Memory B cell (primary cell): ENCODE data around the gene APBB2.

Source experiments
- ATAC-seq: fragments of 150-1000 bp; cut with Tn5 transposase; 2 replicates; pipeline ENCODE4 v1.10.0; 2021; ENCODE audit warnings: low read depth, mild to moderate bottlenecking, moderate library complexity
- DNase-seq, 2 donors: peaks; one replicate each; pipeline ENCODE4 v3.0.0; 2022; ENCODE audit warnings: low spot score in 2 of 2
- H3K27ac Mint-ChIP-seq: one replicate; pipeline ENCODE4 v1.8.0; 2022; ENCODE audit warnings: mild to moderate bottlenecking, moderate library complexity, mixed read lengths
- H3K27me3 Mint-ChIP-seq: one replicate; pipeline ENCODE4 v1.8.0; 2022; ENCODE audit warnings: mixed read lengths
- H3K36me3 Mint-ChIP-seq: one replicate; pipeline ENCODE4 v1.8.0; 2022; ENCODE audit warnings: mild to moderate bottlenecking, mixed read lengths
- H3K4me1 Mint-ChIP-seq: one replicate; pipeline ENCODE4 v1.8.0; 2022; ENCODE audit warnings: mixed read lengths
- H3K4me3 Mint-ChIP-seq: one replicate; pipeline ENCODE4 v1.8.0; 2022; ENCODE audit warnings: mild to moderate bottlenecking, moderate library complexity, mixed read lengths
- H3K9me3 Mint-ChIP-seq: one replicate; pipeline ENCODE4 v1.8.0; 2022; ENCODE audit warnings: mixed read lengths

APBB2 gene

DNA sequence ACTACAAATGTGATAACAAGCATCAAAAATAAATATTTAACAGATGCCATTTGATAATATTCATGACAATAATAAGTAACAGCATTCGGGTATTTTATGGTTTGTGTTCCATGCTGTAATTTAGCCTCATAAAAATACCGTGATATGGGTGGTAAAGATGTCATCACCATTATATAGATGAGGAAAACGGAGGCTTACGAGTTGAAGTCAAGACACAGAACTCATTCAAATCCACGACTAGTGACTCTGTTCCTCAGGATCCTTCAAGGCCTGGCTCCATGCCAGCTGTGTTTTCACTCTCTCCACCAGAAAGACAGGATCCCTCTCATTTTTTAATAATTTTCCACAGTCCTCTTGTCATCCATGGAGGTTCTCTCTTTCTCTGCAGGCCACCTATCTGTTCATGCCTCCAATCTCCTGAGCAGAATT lies 94.5 kb downstream of the APBB2 start:
- no peak overlapping the region for H3K27ac Mint-ChIP-seq
- no peaks in the 10 kb centered on the region for H3K4me1 Mint-ChIP-seq
- H3K4me3 Mint-ChIP-seq, result no peak overlapping the region
- DNase-seq (no peak), ATAC-seq (no peak)
- H3K9me3 Mint-ChIP-seq, result peaks cover 6% of the 10 kb centered on the region
- H3K27me3 Mint-ChIP-seq, result no peaks in the 10 kb centered on the region
- no peaks in the 10 kb centered on the region for H3K36me3 Mint-ChIP-seq

DNA sequence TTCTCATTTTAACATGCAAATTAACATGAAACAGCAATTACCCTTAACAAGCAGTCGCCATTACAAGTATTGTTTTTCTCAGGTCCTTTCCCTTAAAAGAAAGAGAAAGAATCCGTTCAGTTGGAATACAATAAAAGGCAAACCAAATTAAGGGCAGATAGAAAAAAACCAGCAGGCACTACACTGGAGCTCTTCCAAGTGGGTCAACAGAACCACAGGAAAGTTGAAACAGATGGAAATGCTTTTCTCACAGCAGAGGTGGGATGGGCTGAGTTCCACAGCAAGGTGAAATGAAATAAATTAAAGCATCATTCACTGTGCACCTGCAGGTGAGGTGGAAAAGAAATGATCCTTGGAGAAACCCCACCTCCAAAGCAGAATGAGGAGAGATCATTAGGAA lies 102.6 kb downstream of the APBB2 start:
- Mint-ChIP-seq H3K9me3 (peaks cover 8% of the 10 kb centered on the region), H3K27me3 (no peaks in the 10 kb centered on the region), H3K36me3 (no peaks in the 10 kb centered on the region), H3K4me3 (no peak overlapping the region), H3K4me1 (no peaks in the 10 kb centered on the region), H3K27ac (no peak overlapping the region)
- ATAC-seq, result no peak
- DNase-seq, result no peak

DNA sequence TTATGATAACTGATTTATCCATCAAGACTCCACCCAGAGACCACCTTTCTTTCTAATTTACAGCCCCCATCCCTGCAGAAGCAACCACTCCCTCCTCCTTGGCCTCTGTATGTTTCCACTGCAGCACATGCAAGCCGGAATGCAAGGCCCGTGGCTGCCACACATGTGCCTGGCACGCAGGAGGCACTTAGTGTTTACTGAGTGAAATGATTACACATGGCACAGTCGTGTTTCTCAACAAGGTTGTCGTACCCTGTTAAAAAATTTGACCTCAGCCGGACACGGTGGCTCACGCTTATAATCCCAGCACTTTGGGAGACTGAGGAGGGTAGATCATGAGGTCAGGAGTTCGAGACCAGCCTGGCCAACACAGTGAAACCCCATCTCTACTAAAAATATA lies 104.3 kb downstream of the APBB2 start:
- Mint-ChIP-seq H3K27me3 (no peaks in the 10 kb centered on the region), H3K27ac (no peak overlapping the region), H3K4me3 (no peak overlapping the region), H3K36me3 (no peaks in the 10 kb centered on the region), H3K4me1 (no peaks in the 10 kb centered on the region), H3K9me3 (peaks cover 2% of the 10 kb centered on the region)
- DNase-seq (no peak), ATAC-seq (no peak)

DNA sequence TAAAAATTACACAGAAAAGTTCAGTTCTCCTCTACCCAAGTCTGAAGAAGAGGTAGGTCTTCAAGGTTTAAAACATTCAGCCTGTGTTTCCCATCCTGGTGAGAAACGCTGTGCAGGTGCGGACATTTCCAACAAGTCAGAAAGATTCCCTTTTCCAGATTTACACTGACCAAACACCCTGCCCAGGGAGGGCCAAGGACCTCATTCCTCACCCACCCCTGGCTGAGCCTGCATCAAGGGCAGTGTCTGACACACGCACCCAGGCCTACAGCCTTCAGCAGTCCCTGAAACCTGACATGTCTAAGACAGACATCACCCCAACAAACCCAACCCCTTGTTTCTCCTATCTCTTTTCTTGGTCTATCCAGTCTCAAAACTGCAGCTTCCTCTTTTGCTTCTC lies 105.9 kb downstream of the APBB2 start:
- ATAC-seq, result no peak
- no peaks in the 10 kb centered on the region for H3K36me3 Mint-ChIP-seq
- no peaks in the 10 kb centered on the region for H3K4me1 Mint-ChIP-seq
- H3K27ac Mint-ChIP-seq, result no peak overlapping the region
- H3K4me3 Mint-ChIP-seq, result no peak overlapping the region
- no peak for DNase-seq
- H3K9me3 Mint-ChIP-seq, result no peaks in the 10 kb centered on the region
- no peaks in the 10 kb centered on the region for H3K27me3 Mint-ChIP-seq

DNA sequence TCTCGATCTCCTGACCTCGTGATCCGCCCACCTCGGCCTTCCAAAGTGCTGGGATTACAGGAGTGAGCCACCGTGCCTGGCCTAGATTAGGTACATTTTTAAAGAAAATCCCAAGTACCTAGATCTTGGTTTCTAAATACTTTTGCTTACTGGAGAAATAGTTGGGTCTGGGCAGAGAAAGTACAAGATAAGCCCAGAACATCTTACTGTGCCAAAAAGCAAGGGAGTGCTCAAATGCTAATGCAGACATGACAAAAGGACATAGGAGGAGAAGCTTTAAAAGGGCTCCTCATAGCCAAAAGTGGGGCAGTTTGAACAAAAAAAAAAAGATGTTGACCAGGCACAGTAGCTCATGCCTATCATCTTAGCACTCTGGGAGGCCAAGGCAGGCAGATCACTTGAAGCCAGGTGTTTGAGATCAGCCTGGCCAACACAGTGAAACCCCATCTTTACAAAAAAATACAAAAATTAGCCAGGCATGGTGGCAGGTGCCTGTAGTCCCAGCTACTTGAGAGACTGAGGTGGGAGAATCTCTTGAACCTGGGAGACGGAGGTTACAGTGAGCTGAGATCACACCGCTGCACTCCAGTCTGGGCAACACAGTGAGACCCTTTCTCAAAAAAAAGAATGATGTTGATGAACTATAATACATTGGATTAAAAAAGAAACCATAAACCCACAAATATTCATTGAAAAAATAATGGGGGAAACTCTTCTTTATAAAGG lies 107.5 kb downstream of the APBB2 start:
- H3K9me3 Mint-ChIP-seq, result no peaks in the 10 kb centered on the region
- no peaks in the 10 kb centered on the region for H3K4me1 Mint-ChIP-seq
- no peak overlapping the region for H3K27ac Mint-ChIP-seq
- H3K4me3 Mint-ChIP-seq, result no peak overlapping the region
- no peaks in the 10 kb centered on the region for H3K27me3 Mint-ChIP-seq
- DNase-seq (no peak), ATAC-seq (no peak)
- H3K36me3 Mint-ChIP-seq, result no peaks in the 10 kb centered on the region

DNA sequence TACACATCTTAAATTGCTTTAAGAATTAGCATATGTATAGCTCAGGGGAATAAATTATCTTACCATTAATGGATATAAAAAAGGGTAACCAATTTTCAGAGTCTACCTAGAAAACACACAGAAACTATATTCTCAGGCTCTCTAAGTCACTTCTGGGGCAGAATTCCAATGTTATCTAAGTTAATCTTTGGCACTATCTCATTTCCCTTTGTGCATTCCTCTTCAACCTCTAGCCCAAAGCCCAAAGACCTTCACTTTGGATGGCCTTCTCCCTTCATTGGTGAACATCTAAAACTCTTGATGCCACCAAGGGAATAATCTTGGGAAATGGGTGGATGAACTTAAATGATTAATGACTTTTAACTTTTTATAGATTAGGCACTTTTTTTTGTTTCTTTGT lies 108.3 kb downstream of the APBB2 start:
- ATAC-seq, result no peak
- H3K4me3 Mint-ChIP-seq, result no peak overlapping the region
- no peaks in the 10 kb centered on the region for H3K36me3 Mint-ChIP-seq
- no peak overlapping the region for H3K27ac Mint-ChIP-seq
- H3K4me1 Mint-ChIP-seq, result no peaks in the 10 kb centered on the region
- DNase-seq, result no peak
- no peaks in the 10 kb centered on the region for H3K27me3 Mint-ChIP-seq
- no peaks in the 10 kb centered on the region for H3K9me3 Mint-ChIP-seq

DNA sequence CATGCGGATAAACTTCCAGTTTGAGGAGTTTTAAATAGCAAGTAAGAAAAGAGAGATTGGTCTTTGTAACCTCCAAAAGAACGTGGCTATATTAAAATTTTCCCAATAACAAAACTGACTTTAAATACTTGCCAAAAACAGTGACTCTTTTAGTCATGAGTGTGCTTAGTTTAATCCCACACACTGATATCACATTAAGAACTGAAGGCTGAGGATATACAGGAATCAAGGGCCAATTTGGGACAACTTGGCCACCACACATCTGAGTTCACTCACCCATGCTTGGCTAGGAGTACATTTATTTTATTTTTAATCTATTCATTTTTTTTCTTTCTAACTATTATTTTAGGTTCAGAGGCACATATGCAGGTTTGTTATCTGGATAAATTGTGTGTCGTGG lies 110.2 kb downstream of the APBB2 start:
- H3K27me3 Mint-ChIP-seq, result no peaks in the 10 kb centered on the region
- no peaks in the 10 kb centered on the region for H3K4me1 Mint-ChIP-seq

DNA sequence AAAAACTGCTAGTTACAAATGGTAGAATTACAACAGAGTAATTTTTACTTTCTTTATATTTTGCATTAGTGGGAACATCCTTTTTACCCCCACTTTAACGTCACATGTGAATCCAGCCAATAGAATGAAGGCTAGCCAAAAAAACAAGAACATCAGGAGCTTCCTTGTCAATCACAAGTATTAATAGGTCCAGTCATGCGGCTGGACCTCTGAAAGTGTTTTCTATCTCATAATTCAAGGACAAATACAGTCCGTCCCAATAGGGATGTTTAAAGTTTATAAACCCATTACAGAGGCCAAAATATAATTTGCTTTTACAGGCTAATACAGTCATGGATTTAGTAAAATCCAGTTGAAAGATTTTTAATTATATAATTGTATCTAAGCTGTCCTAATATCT lies 110.7 kb downstream of the APBB2 start:
- Mint-ChIP-seq H3K36me3 (no peaks in the 10 kb centered on the region), H3K27me3 (no peaks in the 10 kb centered on the region), H3K27ac (no peak overlapping the region), H3K4me1 (no peaks in the 10 kb centered on the region), H3K9me3 (no peaks in the 10 kb centered on the region), H3K4me3 (no peak overlapping the region)
- DNase-seq, result no peak
- ATAC-seq, result no peak

More for the DNA sequence above, 110.2 kb downstream of the APBB2 start:
- Mint-ChIP-seq H3K36me3 (no peaks in the 10 kb centered on the region), H3K4me3 (no peak overlapping the region), H3K9me3 (no peaks in the 10 kb centered on the region), H3K27ac (no peak overlapping the region)
- ATAC-seq (no peak), DNase-seq (no peak)

DNA sequence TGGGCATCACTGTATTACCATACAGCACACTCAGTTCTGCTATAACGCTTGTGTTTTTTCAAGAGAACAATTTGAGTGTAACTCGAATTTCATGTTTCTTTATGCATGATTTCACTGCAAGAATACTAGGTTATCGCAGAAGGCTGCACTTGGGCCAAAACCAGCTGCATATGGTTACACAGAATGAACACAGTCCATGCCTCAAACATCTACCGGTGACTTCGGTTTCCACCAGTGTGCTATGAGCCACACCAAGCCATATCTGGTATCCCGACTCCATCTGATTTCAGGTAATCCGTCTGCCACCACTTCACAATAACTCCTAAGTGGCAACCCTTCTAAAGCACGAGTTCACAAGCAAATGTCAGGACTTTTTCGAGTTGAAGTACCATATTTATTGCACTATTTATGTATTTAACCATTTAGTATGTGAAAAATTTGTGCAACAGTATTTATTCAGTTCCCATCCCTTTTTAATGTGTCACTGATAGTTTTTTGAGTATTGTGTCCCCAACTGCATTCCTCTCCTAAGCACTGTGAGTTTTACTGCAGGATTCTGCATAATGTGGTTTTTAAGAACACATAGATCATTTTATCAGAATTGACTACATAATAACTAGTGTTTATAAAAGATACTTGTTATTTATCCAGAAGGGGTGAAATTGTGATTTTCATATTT lies 111.8 kb downstream of the APBB2 start:
- DNase-seq, result no peak
- H3K36me3 Mint-ChIP-seq, result no peaks in the 10 kb centered on the region
- no peak overlapping the region for H3K27ac Mint-ChIP-seq
- no peak overlapping the region for H3K4me3 Mint-ChIP-seq
- ATAC-seq, result no peak
- no peaks in the 10 kb centered on the region for H3K4me1 Mint-ChIP-seq
- no peaks in the 10 kb centered on the region for H3K9me3 Mint-ChIP-seq
- no peaks in the 10 kb centered on the region for H3K27me3 Mint-ChIP-seq

DNA sequence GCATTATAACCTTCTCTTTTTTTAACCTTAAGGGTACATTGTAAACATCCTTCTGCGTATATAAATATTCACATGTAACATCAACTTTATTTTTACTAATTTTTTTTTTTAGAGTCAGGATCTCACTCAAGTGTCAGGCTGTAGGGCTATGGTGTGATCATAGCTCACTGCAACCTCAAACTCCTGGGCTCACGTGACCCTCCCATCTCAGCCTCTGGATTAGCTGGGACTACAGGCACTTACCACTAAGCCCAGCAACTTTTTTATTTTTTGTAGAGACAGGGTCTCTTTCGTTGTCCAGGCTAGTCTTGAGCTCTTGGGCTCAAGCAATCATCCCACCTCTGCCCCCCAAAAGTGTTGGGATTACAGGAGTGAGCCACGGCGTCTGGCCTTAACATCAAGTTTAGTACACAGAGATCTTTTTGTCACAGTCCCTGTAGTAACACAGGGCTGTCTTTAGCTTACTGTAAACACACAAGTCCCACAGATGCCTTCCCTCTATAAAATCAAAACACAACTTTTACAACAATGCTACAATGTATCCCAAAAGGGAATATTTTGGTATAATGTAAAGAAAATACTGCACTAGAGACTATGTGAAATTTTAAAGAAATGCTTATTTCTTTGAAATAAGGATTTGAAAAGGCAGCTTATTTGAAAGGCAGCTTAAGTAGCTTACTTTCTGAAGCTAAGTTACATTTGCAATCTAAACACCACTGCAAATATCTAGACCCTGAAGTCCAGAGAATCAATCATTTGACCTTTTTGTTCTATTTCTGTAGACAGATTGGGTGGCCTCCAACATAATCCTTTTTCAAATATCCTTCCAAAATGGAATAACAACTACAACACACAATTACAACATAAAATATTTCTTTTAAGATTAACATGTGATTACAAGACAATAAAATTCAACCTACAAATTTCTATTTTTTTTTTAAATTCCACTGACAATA lies 116.0 kb downstream of the APBB2 start:
- no peaks in the 10 kb centered on the region for H3K4me1 Mint-ChIP-seq

DNA sequence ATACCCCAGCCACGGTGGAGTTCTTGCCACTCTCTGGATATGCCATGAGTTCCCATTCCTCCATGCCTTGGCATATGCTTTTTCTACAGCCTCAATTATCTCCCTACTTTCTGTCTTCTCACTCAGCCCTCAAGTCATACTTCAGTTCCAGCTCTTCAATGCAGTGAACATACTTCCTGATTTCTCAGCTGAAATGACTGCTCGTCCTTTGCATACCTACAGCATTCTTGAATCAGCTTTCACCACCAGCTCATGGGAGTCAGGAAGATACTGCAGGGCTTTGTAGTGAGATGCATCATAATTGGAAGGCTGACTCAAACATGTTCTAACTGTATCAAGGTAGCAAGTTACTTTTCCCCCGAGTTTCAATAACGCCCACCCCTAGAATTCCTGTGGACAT lies 118.4 kb downstream of the APBB2 start:
- Mint-ChIP-seq H3K27ac (no peak overlapping the region), H3K9me3 (no peaks in the 10 kb centered on the region), H3K27me3 (peaks cover 2% of the 10 kb centered on the region), H3K36me3 (no peaks in the 10 kb centered on the region), H3K4me3 (no peak overlapping the region), H3K4me1 (no peaks in the 10 kb centered on the region)
- DNase-seq (no peak), ATAC-seq (no peak)

More for the DNA sequence above, 116.0 kb downstream of the APBB2 start:
- ATAC-seq, result no peak
- H3K36me3 Mint-ChIP-seq, result no peaks in the 10 kb centered on the region
- peaks cover 2% of the 10 kb centered on the region for H3K27me3 Mint-ChIP-seq
- no peaks in the 10 kb centered on the region for H3K9me3 Mint-ChIP-seq
- no peak overlapping the region for H3K27ac Mint-ChIP-seq
- H3K4me3 Mint-ChIP-seq, result no peak overlapping the region
- DNase-seq, result no peak

DNA sequence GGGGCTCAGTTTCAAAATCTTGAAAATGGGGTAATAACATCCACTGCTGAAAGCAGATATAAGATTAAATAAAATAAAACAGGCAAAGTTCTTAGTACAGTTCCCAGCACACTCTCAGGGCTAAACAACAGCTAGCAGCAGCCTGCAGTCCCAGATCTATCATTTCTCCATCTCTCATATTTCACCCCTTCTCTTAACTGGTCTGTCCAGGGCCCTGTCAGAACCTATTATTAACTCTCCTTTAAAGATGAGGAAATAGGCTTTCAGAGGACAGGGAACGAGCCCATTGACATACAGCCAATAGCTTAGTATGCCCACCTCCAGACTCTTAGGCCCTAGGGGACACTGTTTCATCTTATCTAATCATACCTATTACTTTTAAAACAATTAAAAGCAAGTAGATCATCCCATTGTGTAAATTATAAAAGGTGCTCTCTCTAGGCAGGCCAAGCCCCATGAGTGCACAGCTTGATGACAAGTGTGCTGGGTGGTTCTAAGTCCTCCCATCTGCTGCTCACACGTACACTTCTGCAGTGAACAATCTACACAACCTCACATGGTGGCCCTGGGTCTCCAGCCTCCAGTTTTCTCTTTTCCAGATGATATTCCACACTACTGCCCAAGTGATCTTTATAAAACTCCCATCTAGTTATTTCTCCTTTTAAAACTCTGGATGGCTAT lies 119.0 kb downstream of the APBB2 start:
- ATAC-seq (no peak), DNase-seq (no peak)
- no peaks in the 10 kb centered on the region for H3K36me3 Mint-ChIP-seq
- H3K9me3 Mint-ChIP-seq, result no peaks in the 10 kb centered on the region
- H3K27ac Mint-ChIP-seq, result no peak overlapping the region
- H3K4me3 Mint-ChIP-seq, result no peak overlapping the region
- H3K4me1 Mint-ChIP-seq, result no peaks in the 10 kb centered on the region
- peaks cover 2% of the 10 kb centered on the region for H3K27me3 Mint-ChIP-seq

DNA sequence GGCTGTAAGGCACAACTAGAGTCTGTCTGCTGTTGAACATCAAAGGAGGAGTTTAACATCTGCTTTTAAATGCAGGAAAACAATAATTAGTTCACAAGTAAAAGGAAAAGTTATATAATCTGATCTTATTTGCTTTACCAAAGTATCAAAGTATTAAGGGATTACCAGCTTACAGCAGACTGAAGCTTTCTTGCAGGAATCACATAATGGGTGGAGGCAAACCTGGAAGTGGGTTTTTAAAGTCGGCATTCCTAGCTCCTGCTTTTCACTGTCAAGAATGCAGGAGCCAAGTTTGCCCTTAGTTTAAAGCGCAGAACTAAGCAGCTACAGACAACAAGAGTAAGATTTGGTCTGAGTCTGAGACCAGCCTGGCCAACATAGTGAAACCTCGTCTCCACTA lies 122.2 kb downstream of the APBB2 start:
- ATAC-seq, result no peak
- no peak overlapping the region for H3K27ac Mint-ChIP-seq

DNA sequence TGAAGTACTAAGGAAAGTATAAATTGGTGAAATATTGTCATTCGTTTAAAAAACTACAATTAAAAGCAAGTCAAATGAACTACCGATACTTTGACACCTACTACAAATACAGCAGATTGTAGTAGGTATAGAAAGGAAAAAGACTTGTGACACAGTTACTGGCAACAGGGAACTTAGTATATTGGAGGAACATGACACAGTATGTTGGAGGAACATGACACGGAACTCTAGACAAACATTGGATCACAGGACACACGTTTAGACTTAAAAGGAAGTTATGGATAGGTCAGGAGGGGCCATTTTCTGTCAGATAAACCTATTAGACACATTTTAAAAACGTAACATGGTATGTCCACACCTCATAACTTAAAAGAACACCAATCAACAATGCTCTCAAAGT lies 132.5 kb downstream of the APBB2 start:
- H3K27me3 Mint-ChIP-seq, result peaks cover 4% of the 10 kb centered on the region
- H3K9me3 Mint-ChIP-seq, result peaks cover 7% of the 10 kb centered on the region
- ATAC-seq (no peak), DNase-seq (no peak)
- no peaks in the 10 kb centered on the region for H3K36me3 Mint-ChIP-seq
- H3K27ac Mint-ChIP-seq, result no peak overlapping the region
- no peak overlapping the region for H3K4me3 Mint-ChIP-seq
- no peaks in the 10 kb centered on the region for H3K4me1 Mint-ChIP-seq

More for the DNA sequence above, 122.2 kb downstream of the APBB2 start:
- Mint-ChIP-seq H3K36me3 (no peaks in the 10 kb centered on the region), H3K9me3 (peaks cover 2% of the 10 kb centered on the region), H3K4me1 (peaks cover 2% of the 10 kb centered on the region), H3K27me3 (peaks cover 2% of the 10 kb centered on the region), H3K4me3 (no peak overlapping the region)
- no peak for DNase-seq
